ENCODE results near the gene PRPF8.

The PRPF8 gene

DNA sequence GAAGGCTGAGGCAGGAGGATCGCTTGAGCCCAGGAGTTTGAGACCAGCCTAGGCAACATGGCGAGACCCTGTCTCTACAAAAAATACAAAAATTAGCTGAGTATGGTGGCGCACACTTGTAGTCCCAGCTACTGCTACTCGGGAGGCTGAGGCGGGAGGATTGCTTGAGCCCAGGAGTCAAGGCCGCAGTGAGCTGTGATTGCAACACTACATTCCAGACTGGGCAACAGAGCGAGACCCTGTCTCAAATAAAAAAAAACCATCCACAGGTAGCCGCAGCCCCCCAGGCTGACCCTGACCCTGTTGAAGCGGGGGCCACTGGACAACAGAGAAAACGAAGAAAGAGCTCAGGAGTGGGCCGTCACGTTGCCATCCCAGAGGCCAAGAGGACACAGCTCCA lies 60.0 kb downstream of the PRPF8 start:
- no peak for DNase-seq

DNA sequence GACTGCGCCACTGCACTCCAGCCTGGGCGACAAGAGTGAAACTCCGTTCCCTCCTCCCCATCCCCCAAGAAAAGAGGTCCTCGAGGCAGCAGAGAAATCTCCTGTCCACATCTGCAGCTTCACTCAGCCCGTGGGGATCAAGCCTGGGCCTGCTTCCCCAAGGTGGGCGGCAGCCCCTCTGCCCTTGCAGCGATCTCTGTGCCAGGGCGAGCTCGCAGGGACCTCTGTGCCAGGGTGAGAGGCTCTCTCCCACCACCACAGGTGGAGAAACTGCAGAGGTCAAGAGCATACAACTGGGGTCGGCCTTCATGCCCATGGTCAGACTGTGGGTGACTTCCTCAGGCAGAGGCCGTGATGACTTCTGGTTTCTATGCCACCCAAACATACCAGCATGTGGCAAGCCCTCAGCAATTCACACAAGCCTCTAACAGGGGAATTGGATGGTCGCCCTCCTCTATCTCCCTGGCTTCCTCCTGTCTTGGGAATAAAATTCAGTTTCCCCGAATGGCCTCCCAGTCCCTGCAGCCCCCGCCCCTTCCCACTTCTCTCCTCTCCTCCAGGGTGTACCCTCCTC lies 61.5 kb downstream of the PRPF8 start:
- DNase-seq: no peak

DNA sequence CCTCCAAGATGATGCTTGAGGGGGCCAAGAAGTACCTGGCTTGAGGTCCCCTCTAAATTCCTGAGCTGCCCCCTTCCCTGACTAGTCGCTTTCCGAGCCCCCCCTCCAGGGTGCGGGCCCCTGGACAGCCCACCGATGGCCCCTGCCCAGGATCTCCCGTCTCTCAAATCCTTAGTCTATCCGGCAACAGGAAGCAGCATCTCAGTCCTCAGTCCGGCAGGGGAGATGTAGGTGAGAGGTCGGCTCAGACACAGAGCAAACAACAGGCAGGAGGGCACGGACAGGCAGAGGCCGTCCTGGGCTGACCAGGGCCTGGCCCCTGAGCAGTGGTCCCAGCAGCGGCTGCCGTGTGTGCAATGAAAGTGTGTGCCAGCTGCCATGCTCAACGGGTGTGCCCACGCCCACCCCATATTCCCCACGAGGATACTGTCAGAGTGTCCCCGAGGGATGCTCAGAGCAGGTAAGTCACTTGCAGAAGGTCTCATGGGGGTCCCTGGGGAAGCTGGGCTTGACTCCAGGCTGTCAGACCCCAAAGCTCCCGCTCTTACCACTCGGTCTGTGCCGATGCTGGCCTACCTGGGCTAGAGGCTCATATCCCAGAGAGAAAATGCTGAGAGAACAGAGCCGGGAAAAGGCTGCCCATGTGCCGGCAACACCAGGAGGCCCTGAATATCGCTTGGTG lies 63.3 kb downstream of the PRPF8 start:
- DNase-seq: no peak

DNA sequence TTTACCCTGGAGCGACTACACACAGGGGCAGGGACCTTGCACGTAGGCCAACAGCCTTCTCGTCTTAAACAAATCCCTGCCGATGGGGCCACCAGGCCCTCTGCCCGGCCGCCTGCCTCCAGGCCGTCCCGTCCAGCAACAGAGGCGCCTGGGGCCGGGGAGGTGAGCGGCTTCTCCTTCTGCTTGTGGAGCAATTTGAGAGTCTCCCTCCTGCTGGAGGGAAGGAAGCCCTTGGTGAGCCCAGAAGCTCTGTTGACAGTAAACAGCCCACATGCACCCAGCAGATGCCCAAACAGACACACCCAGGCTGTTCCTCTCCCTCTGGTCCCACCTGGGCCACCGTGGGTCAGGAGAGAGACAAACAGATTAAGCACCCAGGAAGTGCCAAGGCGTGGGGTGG lies 64.2 kb downstream of the PRPF8 start:
- no peak for DNase-seq

DNA sequence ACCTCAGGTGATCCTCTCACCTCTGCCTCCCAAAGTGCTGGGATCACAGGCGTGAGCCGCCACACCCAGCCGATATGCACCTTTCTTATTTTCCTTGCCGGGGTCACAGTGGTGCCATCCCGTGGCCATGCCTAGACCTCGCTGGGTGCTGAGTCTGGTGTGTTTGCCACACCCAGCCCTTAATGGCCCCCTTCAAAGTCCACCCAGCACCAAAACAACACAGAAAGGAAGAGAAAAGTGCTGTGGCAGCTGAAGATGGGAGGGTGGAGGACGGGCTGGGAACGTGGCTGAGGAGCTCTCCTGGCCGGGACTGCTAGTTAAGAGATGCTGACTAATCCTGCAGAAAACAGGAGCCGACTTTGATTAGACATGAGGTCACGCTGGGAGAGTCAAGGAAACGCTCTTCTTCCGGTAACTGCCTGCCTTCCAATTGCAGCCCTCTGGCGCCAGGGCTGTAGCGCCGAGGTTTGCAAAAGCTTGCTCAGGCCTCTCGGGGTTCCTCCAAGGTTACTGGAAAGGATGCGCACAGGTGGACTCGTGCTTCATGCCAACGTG lies 67.0 kb downstream of the PRPF8 start:
- no peak for DNase-seq

DNA sequence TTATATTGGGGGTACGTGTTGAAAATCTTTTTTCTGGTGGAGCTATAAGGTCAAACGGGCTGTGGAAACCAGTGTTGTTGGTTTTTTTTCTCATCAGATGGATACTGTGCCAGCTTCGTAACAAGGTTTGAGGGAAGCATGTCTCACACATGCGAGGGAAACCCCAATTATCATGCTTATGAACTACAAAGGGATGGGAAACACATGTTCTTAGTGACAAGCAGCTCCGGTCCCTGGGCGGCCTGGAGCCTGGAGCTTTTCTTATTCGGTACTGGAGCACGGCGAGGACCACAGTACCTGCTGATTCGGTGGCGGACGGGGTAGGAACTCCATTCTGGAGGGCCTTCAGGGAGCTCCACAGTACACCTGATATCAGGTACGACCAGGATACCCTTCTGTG lies 68.6 kb downstream of the PRPF8 start:
- no peak for DNase-seq

DNA sequence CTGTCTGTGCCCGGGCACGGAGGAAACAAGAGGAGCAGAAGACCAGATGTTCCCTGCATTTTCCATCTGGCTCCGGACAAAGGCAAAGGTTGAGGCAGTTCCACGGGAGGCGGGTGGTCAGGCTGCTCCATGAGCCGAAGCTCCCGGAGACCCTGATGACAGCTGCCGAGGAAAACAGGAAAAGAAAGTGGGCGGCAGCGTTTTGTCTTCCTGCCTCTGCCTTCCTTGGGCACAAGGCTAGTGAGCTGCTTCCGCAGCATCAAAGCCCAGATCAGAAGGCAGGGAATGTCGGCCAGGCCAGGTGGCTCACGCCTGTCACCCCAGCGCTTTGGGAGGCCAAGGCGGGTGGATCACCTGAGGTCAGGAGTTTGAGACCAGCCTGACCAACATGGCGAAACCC lies 72.3 kb downstream of the PRPF8 start:
- no peak for DNase-seq

DNA sequence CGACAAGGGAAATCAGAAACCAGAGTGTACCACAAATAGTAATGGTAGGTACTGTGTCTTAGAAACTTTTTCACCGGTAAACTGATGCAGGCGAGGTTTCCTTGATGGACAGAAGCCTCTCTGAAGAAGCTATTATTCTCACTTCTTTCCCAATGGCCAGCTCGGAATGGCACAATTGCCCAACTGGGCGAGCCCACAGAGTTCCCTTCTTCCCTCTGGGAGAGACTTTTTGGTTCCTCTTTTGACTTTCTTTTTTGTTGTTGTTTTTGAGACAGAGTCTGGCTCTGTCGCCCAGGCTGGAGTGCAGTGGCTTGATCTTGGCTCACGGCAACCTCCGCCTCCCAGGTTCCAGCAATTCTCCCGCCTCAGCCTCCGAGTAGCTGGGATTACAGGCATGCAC lies 73.0 kb downstream of the PRPF8 start:
- DNase-seq: no peak

DNA sequence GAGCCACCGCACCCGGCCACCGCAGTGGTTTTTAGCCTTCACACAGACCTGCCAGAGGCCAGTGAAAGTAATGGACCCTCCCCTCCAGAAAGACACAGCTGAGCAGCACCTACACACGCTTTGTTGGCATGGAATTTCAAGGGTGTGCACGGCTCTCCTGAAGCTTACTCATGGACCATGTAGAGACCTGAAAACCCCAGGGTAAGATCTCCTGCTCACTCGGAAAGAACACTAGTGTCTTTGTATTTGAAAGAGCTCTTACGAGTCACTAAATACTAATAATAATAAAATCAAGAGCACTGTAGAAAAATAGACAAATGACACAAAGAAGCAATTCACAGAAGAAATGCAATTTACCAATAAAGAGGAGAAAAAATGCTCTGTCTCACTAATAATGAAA lies 76.0 kb downstream of the PRPF8 start:
- DNase-seq: no peak

DNA sequence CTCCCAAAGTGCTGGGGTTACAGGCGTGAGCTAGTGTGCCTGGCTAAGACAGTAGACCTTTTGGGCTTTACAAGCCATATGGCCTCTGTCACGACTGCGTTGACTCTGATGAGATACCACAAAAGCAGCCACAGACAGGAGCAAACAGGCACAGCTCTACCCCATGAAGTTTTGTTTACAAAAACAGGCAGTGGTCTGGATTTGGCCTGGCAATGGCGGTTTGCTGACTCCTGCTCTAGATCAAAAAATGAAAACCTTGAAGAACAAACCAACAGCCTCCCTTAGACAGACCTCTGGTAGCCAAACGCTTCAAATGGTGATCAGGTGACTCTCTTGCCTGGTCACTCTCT lies 76.7 kb downstream of the PRPF8 start:
- no peak for DNase-seq

DNA sequence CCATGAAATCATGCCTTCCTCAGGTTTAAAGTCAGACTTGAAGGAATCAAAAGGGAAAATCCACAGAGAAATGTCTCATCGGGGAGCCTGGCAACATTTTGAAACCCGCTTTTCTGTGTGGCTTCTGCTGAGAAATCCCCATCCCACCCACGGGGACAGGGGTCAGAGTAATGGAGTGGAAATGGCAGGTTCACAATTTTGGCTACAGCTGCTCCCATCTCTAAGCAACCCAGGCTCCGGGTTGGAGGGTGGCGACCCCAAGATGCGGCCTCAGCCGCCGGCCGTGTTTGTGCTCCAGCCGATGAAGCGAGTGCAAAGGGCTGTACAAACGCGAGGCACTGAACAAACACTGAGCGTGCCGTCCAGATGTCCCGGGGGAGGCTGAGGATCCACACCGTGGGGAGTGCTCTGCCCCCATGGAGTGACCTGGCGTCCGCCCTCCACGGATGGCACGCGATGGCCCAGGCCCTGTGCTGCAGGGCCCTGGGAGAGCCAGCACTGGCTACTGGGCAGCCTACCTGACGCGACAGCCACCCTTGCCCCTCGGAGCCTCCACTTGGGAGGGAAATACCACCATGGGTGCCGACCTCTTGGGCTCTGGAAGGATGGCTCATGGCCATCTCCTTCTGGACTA lies 78.2 kb downstream of the PRPF8 start:
- no peak for DNase-seq

DNA sequence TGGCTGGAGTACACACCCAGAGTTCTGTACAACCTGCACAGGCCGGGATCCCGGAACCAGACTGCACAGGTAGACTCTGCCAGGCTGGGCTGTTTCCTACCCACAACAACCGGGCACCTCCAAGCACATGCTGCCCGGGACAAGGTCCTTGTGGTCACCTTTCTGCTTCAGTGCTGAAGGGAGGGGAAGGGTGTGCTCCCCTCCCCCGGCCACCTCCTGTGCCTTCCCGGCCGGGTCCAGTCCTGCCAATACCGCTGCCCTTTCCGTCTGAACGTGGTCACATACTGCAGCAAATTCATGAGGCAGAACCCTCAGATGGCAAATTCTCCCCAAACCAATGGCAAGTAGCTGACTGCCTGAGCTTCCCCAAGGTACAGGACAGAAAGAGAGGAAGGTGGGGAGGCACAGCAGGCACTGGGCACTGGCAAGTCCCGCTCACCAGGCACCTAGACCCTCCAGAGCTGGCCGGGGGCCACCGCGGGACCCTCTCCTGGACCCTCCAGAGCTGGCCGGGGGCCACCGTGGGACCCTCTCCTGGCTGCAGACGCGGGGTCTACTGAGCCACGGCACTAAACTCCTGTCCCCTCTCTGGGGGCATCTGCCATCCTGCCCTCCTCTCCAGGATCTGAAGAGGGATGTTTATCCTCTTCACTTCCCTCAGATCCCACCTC lies 78.9 kb downstream of the PRPF8 start:
- DNase-seq: no peak

DNA sequence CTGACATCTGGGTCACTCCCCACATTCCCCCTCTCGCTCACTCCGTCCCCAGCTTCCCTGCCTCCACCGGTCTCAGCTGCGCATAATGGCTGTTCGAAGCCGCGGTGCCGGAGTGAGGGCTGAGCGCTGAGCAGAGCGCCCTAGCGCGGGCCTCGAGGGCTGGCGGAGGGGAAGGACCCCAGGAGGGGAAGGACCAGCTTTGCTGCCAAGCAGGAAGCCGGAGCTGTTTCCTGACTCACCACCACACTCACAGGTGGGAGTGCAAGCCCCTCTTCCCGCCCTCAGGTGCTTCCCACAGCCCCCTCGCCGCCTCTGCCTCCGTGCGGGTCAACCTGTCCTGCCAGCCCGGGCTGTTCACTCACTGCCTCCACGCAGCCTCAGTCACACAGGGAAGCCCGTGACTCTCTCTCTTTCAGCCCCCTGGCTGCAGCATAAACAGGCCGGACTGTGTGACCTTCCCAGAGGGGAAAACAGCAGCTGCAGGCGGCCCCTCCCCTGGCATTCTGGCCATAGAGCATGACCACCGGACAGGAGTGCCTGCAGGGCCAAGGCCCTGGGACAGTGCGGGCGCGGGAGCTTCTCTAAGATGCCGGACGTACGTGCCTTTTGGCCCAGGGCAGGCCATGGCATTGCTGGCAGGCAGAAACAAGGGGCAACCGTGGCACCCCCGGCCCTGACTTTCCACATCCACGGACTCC lies 79.7 kb downstream of the PRPF8 start:
- no peak for DNase-seq

DNA sequence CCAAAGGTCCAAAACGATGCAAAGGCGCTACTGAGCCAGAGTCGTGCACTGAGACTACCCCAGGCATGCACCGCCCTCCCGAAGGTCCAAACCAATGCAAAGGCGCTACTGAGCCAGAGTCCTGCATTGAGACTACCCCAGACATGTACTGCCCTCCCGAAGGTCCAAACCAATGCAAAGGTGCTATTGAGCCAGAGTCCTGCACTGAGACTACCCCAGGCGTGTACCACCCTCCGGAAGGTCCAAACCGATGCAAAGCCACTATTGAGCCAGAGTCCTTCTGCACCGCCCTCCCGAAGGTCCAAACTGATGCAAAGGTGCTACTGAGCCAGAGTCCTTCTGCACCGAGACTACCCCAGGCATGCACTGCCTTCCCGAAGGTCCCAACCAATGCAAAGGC lies 83.1 kb downstream of the PRPF8 start:
- DNase-seq: no peak

All from activated CD4-positive, alpha-beta T cell treated with anti-CD3 and anti-CD28 coated beads, Interleukin-2, amount 50 U/mL, for 1 hour (primary cell).